Urothelium cell line (cell line): Measurements from ENCODE around the gene STRIT1.
"Not testable (repeated sequence)": the region's sequence is repeated elsewhere in the genome, so short reads cannot be mapped to it uniquely, and the experiment has no call there.

Experiments
- DNase-seq: peaks from one replicate; pipeline ENCODE4 v3.0.0; 2011; ENCODE audit warnings: low spot score, mixed read lengths
- FAIRE-seq: peaks from 2 replicates; lab custom pipeline; 2011; peaks lifted over from hg19 to GRCh38; lab: Jason Lieb, UNC

STRIT1 gene

DNA sequence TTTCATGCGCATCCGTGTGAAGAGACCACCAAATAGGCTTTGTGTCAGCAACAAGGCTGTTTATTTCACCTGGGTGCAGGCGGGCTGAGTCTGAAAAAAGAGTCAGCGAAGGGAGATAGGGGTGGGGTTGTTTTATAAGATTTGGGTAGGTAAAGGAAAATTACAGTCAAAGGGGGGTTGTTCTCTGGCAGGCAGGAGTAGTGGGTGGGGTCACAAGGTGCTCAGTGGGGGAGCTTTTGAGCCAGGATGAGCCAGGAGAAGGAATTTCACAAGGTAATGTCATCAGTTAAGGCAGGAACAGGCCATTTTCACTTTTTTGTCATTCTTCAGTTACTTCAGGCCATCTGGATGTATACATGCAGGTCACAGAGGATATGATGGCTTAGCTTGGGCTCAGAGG, 19.0 kb downstream of the STRIT1 start:
- not testable (repeated sequence) for FAIRE-seq, DNase-seq

- DNase-seq (no peak), FAIRE-seq (no peak)
Observed at GRCh38 chr3:155271343-155271613, 22.2 kb downstream of the STRIT1 start.

DNA sequence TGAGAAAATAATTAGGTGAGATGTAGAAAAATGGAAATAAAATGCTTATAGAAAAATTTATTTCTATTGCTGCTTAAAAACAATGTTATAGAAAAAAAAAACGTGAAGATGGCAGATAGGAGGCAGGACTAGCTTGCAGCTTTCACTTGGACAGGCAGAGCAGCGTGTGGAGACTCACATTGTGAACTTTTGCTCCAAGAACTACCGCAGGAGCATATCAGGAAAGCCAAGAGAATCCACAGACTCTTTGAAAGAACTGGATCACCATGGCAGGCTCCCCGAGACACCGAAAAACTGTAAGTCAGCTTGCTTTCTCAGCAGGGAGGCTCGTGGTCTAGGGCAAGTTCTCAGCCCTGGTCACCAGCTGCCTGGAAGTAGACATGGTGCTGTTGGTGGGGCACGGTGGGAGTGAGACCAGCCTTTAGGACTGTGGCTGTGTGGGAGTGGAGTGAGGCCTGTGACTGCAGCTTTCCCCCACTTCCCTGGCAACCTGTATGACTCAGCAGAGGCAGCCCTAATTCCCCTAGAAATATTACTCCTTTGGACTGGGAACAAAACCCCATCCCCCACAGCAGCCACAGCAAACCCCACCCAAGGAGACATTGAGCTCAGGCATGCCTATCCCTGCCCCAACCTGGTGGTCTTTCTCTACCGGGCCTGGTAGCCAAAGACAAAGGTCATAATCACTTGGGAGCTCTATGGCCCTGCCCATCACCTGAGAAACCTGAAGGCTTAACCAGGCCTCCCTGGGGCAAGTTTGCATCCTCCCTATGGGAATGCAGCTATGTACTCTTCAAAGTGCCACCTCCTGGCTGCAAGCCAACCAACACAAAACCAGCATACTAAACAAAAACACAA, 22.8 kb downstream of the STRIT1 start:
- no peak for FAIRE-seq
- no peak for DNase-seq

GRCh38 chr3:155270063-155270462, 23.4 kb downstream of the STRIT1 start:
- FAIRE-seq: no peak
- no peak for DNase-seq

DNA sequence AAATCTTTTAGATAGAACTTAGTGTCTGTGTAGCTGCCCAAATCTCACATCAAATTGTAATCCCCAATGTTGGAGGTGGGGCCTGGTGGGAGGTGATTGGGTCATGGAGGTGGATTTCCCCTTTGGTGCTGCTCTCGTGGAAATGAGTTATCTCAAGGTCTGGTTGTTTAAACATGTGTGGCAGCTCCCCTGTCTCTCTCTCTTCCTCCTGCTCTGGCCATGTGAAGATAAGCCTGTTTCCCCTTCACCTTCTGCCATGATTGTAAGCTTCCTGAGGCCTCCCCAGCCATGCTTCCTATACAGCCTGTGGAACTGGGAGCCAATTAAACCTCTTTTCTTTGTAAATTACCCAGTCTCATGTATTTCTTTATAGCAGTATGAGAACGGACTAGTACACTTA, 30.6 kb downstream of the STRIT1 start:
- not testable (repeated sequence) for DNase-seq, FAIRE-seq

DNA sequence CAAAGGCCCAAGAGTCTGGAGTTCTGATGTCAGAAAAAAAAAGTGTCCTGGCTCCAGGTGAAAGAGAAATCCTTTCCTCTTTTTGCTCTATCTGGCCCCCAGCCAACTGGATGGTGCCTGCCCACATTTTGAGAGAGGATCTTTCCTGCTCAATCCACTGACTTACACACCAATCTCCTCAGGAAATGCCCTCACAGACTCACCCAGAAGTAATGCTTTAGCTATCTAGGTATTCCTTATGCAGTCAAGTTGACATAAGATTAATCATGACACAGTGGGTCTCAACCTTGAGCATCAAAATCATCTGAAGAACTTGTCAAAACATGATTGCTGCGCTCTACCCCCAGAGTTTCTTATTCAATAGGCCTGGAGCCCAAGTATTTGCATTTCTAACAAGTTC, 31.2 kb downstream of the STRIT1 start:
- DNase-seq (no peak), FAIRE-seq (no peak)

DNA sequence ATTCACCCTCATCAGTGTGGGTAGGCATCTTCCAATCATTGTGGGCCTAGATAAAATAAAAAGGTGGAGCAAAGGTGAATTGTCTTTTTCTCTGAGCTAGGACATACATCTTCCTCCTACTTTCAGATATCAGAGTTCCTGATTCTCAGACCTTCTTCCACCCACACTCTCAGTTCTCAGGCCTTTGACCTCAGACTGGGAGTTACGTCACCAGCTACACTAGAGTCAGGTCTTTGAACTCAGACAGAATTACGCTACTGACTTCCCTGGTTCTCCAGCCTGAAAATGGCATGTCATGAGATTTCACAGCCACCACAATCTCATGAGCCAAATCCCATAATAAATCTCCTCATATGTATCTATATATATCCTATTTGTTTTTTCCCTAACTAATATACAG, 39.0 kb downstream of the STRIT1 start:
- DNase-seq (no peak), FAIRE-seq (no peak)

- DNase-seq: no peak
- no peak for FAIRE-seq
Observed at GRCh38 chr3:155252535-155252934, 40.9 kb downstream of the STRIT1 start.

- FAIRE-seq (no peak), DNase-seq (no peak)
Observed at GRCh38 chr3:155252021-155252420, 41.5 kb downstream of the STRIT1 start.

GRCh38 chr3:155248531-155249187, 44.8 kb downstream of the STRIT1 start:
- DNase-seq (no peak), FAIRE-seq (no peak)

- no peak for FAIRE-seq
- DNase-seq: no peak
Observed at GRCh38 chr3:155244699-155245098, 48.8 kb downstream of the STRIT1 start.

DNA sequence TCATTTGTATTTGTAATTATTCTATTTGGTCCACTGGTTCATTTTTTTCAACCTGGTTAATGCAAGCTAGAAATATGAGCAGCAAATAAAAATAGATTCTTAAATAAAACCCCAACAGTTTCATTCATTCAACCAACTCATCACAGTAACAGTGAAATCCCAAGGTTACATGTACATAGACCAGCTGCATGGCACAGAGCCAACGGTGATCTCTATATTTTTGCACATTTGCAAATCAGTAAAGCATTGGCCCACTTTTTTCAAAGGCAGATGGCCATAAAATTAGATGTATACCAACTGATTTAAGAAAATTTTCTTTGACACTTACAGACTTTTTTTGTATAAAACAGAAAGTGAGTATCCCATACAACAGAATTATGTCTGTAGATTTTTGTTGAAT, 49.3 kb downstream of the STRIT1 start:
- FAIRE-seq (no peak), DNase-seq (no peak)

- FAIRE-seq (no peak), DNase-seq (no peak)
Observed at GRCh38 chr3:155243512-155243921, 50.0 kb downstream of the STRIT1 start.

DNA sequence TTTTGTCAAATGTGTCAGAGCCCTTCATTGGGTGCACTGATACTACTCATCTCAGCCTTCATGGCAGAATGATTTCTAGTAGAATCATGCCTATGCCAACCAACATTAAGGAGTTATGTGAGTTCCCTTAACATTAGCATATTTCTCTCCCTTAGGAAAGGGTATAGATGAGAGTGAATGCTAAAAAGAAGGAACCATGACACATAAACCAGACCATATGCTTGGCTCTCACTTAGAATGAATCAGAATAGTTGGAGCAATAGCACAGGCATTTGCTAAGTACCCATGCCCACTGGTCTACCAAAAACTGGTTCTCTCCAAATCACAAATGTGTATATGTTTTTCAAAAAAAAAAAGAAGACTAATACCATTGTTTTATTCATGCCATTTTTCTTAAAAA, 51.1 kb downstream of the STRIT1 start:
- FAIRE-seq: no peak

DNA sequence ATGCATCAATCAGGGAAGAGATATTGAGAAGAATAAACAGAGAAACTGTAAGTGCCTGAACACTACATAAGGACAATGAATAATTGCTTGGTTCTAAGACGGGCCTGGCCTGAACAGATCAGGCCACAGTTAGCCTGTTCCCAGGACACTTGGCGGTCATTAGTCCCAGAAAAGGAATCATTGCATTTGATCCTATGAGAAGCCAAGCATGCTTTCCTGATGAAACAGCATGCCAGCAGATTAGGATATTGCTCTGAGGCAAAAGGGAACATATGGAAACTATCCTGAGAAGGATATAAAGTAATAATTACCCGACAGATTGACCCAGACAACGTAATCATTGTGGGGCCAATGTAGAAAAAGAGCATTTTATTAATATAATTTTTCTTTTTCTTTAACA, 51.9 kb downstream of the STRIT1 start:
- no peak for FAIRE-seq

More for the DNA sequence above, 51.1 kb downstream of the STRIT1 start:
- DNase-seq: no peak

More for the DNA sequence above, 51.9 kb downstream of the STRIT1 start:
- DNase-seq: no peak
